ENCODE measurements around the gene SGMS1.

- no peak for TF ChIP-seq EZH2 (IDR thresholded peaks at IDR 0.05; ENCODE audit: low read length, missing control alignments)
- TF ChIP-seq, protein P1, sequence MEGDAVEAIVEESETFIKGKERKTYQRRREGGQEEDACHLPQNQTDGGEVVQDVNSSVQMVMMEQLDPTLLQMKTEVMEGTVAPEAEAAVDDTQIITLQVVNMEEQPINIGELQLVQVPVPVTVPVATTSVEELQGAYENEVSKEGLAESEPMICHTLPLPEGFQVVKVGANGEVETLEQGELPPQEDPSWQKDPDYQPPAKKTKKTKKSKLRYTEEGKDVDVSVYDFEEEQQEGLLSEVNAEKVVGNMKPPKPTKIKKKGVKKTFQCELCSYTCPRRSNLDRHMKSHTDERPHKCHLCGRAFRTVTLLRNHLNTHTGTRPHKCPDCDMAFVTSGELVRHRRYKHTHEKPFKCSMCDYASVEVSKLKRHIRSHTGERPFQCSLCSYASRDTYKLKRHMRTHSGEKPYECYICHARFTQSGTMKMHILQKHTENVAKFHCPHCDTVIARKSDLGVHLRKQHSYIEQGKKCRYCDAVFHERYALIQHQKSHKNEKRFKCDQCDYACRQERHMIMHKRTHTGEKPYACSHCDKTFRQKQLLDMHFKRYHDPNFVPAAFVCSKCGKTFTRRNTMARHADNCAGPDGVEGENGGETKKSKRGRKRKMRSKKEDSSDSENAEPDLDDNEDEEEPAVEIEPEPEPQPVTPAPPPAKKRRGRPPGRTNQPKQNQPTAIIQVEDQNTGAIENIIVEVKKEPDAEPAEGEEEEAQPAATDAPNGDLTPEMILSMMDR (conservative IDR thresholded peaks at IDR 0.05 in 1 of 2, IDR thresholded peaks at IDR 0.05 in 1 of 2; ENCODE audit: low read depth in 1 of 2, low read length in 2 of 2): peak; percentile 48 to 66
Measured at GRCh38 chr10:50561816-50562215, 61.9 kb downstream of the SGMS1 start.
